ENCODE data around the gene NAALADL2. TPM values are rescaled to one million over a fixed set of nuclear protein-coding genes. Genes with fewer than 3 reads are reported as not detected.

Gene NAALADL2
- total RNA-seq, 6 donors from 2014 or later = 4.4 to 12.6 (median 6.3) TPM

- WGBS, 2 donors = 80 to 89% methylated on average over 3 of the region's 3 CpGs
These were observed 229.7 kb downstream of the NAALADL2 start for GRCh38 chr3:175088766-175089380.

GRCh38 chr3:175091426-175092114 lies 232.4 kb downstream of the NAALADL2 start:
- TF ChIP-seq POLR2AphosphoS5 (IDR thresholded peaks at IDR 0.05) (no peak), EP300 (IDR thresholded peaks at IDR 0.05) (no peak), POLR2A (IDR thresholded peaks at IDR 0.05) (no peak)
- TF ChIP-seq, protein P1, sequence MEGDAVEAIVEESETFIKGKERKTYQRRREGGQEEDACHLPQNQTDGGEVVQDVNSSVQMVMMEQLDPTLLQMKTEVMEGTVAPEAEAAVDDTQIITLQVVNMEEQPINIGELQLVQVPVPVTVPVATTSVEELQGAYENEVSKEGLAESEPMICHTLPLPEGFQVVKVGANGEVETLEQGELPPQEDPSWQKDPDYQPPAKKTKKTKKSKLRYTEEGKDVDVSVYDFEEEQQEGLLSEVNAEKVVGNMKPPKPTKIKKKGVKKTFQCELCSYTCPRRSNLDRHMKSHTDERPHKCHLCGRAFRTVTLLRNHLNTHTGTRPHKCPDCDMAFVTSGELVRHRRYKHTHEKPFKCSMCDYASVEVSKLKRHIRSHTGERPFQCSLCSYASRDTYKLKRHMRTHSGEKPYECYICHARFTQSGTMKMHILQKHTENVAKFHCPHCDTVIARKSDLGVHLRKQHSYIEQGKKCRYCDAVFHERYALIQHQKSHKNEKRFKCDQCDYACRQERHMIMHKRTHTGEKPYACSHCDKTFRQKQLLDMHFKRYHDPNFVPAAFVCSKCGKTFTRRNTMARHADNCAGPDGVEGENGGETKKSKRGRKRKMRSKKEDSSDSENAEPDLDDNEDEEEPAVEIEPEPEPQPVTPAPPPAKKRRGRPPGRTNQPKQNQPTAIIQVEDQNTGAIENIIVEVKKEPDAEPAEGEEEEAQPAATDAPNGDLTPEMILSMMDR (IDR thresholded peaks at IDR 0.05) = no peak
- Histone ChIP-seq H3K27me3 (no peaks in the 10 kb centered on the region), H3K4me1 (no peaks in the 10 kb centered on the region), H3K36me3 (no peaks in the 10 kb centered on the region), H3K9me3 (no peaks in the 10 kb centered on the region), H3K27ac (no peak overlapping the region), H3K4me3 (no peak overlapping the region)
- DNase-seq (no peak), ATAC-seq (ENCODE audit: low FRiP score in 2 of 2) (no peak)
- WGBS, 2 donors = 76 to 80% methylated on average over 7 of the region's 7 CpGs

More at GRCh38 chr3:175088766-175089380, 229.7 kb downstream of the NAALADL2 start:
- ATAC-seq (ENCODE audit: low FRiP score in 2 of 2) = no peak
- TF ChIP-seq POLR2A (IDR thresholded peaks at IDR 0.05) (no peak), EP300 (IDR thresholded peaks at IDR 0.05) (no peak), POLR2AphosphoS5 (IDR thresholded peaks at IDR 0.05) (no peak)
- TF ChIP-seq, protein P1 (IDR thresholded peaks at IDR 0.05) = no peak
- H3K9me3 ChIP-seq = no peaks in the 10 kb centered on the region
- no peaks in the 10 kb centered on the region for H3K4me1 ChIP-seq
- H3K4me3 ChIP-seq = no peak overlapping the region
- no peak overlapping the region for H3K27ac ChIP-seq
- no peaks in the 10 kb centered on the region for H3K27me3 ChIP-seq
- no peak for DNase-seq
- no peaks in the 10 kb centered on the region for H3K36me3 ChIP-seq

GRCh38 chr3:175093748-175094147 lies 234.6 kb downstream of the NAALADL2 start:
- 72 to 80% methylated on average over 3 of the region's 3 CpGs for WGBS, 2 donors

DNA sequence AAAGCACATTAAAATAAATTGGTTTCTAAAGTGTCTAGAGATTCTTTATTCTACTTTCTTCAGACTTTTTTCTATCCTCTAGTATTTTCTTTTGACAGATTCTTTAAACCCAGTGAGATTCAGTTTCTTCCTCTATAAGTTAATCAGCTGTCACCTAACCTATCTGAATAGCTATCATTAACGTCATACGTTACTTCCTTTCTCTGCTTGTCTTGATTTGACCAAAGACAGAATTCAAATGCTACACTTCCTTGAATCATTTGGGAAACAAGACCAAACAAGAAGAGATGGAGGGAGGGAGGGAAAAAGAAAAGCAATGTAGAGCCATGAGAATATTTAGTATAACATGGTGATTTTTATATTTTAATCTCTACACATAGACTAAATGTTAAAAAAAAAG lies 235.2 kb downstream of the NAALADL2 start:
- Histone ChIP-seq H3K36me3 (no peaks in the 10 kb centered on the region), H3K4me1 (no peaks in the 10 kb centered on the region), H3K27me3 (no peaks in the 10 kb centered on the region), H3K4me3 (no peak overlapping the region), H3K9me3 (no peaks in the 10 kb centered on the region), H3K27ac (no peak overlapping the region)
- ATAC-seq (ENCODE audit: low FRiP score in 2 of 2) = no peak
- WGBS, 2 donors = 55 to 74% methylated on average over 2 of the region's 2 CpGs
- TF ChIP-seq POLR2AphosphoS5 (IDR thresholded peaks at IDR 0.05) = no peak
- TF ChIP-seq, protein P1 (IDR thresholded peaks at IDR 0.05) = no peak
- no peak for TF ChIP-seq EP300 (IDR thresholded peaks at IDR 0.05)
- DNase-seq = no peak

More at GRCh38 chr3:175093748-175094147, 234.6 kb downstream of the NAALADL2 start:
- no peak overlapping the region for H3K4me3 ChIP-seq
- no peaks in the 10 kb centered on the region for H3K4me1 ChIP-seq
- DNase-seq (no peak), ATAC-seq (ENCODE audit: low FRiP score in 2 of 2) (no peak)
- H3K27ac ChIP-seq = no peak overlapping the region
- no peaks in the 10 kb centered on the region for H3K36me3 ChIP-seq
- no peaks in the 10 kb centered on the region for H3K9me3 ChIP-seq
- TF ChIP-seq POLR2AphosphoS5 (IDR thresholded peaks at IDR 0.05) (no peak), POLR2A (IDR thresholded peaks at IDR 0.05) (no peak), EP300 (IDR thresholded peaks at IDR 0.05) (no peak)
- TF ChIP-seq, protein P1 (IDR thresholded peaks at IDR 0.05) = no peak
- no peaks in the 10 kb centered on the region for H3K27me3 ChIP-seq

Data from upper lobe of left lung (tissue), 6 donors.